ENCODE data around the gene NFE2L3. TPM values are rescaled to one million over a fixed set of nuclear protein-coding genes. Genes with fewer than 3 reads are reported as not detected.

NFE2L3 gene
- total and polyA plus RNA-seq, 2 donors (not counting 3 experiments of a cell fraction or from before 2014, with no cell fraction given): 29.6 to 40.2 TPM

DNA sequence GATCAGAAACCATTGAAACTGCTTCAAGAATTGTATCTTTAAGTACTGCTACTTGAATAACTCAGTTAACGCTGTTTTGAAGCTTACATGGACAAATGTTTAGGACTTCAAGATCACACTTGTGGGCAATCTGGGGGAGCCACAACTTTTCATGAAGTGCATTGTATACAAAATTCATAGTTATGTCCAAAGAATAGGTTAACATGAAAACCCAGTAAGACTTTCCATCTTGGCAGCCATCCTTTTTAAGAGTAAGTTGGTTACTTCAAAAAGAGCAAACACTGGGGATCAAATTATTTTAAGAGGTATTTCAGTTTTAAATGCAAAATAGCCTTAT lies 33.8 kb downstream of the NFE2L3 start:
- TF ChIP-seq, protein P1, sequence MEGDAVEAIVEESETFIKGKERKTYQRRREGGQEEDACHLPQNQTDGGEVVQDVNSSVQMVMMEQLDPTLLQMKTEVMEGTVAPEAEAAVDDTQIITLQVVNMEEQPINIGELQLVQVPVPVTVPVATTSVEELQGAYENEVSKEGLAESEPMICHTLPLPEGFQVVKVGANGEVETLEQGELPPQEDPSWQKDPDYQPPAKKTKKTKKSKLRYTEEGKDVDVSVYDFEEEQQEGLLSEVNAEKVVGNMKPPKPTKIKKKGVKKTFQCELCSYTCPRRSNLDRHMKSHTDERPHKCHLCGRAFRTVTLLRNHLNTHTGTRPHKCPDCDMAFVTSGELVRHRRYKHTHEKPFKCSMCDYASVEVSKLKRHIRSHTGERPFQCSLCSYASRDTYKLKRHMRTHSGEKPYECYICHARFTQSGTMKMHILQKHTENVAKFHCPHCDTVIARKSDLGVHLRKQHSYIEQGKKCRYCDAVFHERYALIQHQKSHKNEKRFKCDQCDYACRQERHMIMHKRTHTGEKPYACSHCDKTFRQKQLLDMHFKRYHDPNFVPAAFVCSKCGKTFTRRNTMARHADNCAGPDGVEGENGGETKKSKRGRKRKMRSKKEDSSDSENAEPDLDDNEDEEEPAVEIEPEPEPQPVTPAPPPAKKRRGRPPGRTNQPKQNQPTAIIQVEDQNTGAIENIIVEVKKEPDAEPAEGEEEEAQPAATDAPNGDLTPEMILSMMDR (IDR thresholded peaks at IDR 0.05; ENCODE audit: extremely low read depth in 1 of 2, insufficient read depth in 1 of 2, low read depth in 1 of 2, low read length in 2 of 2): no peak
- TF ChIP-seq MYC (IDR thresholded peaks at IDR 0.05; ENCODE audit: low read depth, low read length) (no peak), GATA2 (IDR thresholded peaks at IDR 0.05; ENCODE audit: insufficient read depth, insufficient read length, low read depth, low read length) (no peak), FOS (IDR thresholded peaks at IDR 0.05; ENCODE audit: borderline replicate concordance, insufficient read depth, low read length) (no peak), JUN (IDR thresholded peaks at IDR 0.05; ENCODE audit: borderline replicate concordance, insufficient read depth, insufficient read length, low read depth) (no peak), POLR2A (IDR thresholded peaks at IDR 0.05; ENCODE audit: low read depth, low read length) (no peak), EZH2 (IDR thresholded peaks at IDR 0.05; ENCODE audit: borderline replicate concordance, low read depth, low read length, severe bottlenecking) (no peak), POLR2AphosphoS5 (IDR thresholded peaks at IDR 0.05; ENCODE audit: insufficient read depth, low read depth, low read length) (no peak)
- TF ChIP-seq, protein P2, sequence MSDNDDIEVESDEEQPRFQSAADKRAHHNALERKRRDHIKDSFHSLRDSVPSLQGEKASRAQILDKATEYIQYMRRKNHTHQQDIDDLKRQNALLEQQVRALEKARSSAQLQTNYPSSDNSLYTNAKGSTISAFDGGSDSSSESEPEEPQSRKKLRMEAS (IDR thresholded peaks at IDR 0.05; ENCODE audit: insufficient read depth, insufficient read length): no peak
- peaks cover 19% of the 10 kb centered on the region for H3K79me2 ChIP-seq (ENCODE audit: control insufficient read depth, insufficient read depth, low read length)
- dilution Hi-C loops (cut with MboI; ENCODE audit: extremely low pct_ligation_motif_present, low sequenced_read_pairs): loop anchor here (25.0 kb wide), 1 partner anchor 976 kb away; the partner anchor contains the start of genes HOXA10, HOXA3, HOXA7 and HOXA9
- peaks cover 21 to 38% of the 10 kb centered on the region in 2 experiments for H3K36me3 ChIP-seq (ENCODE audit: control insufficient read depth in 2 of 2, extremely low read depth in 1 of 2, insufficient read depth in 2 of 2, low read length in 2 of 2)
- peaks cover 15% of the 10 kb centered on the region for H4K20me1 ChIP-seq (replicated peaks; ENCODE audit: control insufficient read depth, extremely low read depth, insufficient read depth, low read length)
- H3K4me2 ChIP-seq (ENCODE audit: insufficient read depth, low read length): no peak overlapping the region
- H3K9me1 ChIP-seq (replicated peaks; ENCODE audit: control insufficient read depth, extremely low read depth, insufficient read depth, low read length): no peaks in the 10 kb centered on the region
- CTCF ChIA-PET: interaction anchor here (1.6 kb wide), 1 partner anchor 95 kb away, joined by 4 read pairs; no protein-coding TSS in a partner anchor
- H3K27me3 ChIP-seq (ENCODE audit: control insufficient read depth in 2 of 2, insufficient read depth in 2 of 2, low read length in 2 of 2): no peaks in the 10 kb centered on the region
- intact Hi-C loops (cut with micrococcal nuclease): loop anchor here (2.0 kb wide), 1 partner anchor 29 kb away; no protein-coding TSS in a partner anchor
- H3K9ac ChIP-seq (replicated peaks; ENCODE audit: extremely low read depth, insufficient read depth, low read length): no peak overlapping the region
- no peak overlapping the region for H3K4me3 ChIP-seq (replicated peaks in 1 of 3; ENCODE audit: insufficient read depth in 1 of 3, low read depth in 1 of 3, low read length in 3 of 3)
- no peak overlapping the region for H2AFZ ChIP-seq (ENCODE audit: low read depth, low read length)
- DNase-seq (ENCODE audit: low read depth, low spot score): no peak
- POLR2A ChIA-PET: no interaction called here
- BruUV-seq (replicated peaks): no TSS peak
- peak; percentile 8 for FAIRE-seq
- no peaks in the 10 kb centered on the region for H3K4me1 ChIP-seq (ENCODE audit: control insufficient read depth, extremely low read depth, insufficient read depth, low read length)
- H3K9me3 ChIP-seq (replicated peaks; ENCODE audit: control insufficient read depth, insufficient read depth, low read length): no peaks in the 10 kb centered on the region
- H3K27ac ChIP-seq (ENCODE audit: insufficient read depth, low read depth, low read length): no peak overlapping the region

Data from endothelial cell of umbilical vein (primary cell).